ENCODE data around the gene BCAS3.
"Not testable (repeated sequence)": the region's sequence is repeated elsewhere in the genome, so short reads cannot be mapped to it uniquely, and the experiment has no call there.

Gene BCAS3

GRCh38 chr17:60891149-60891548 lies 213.5 kb downstream of the BCAS3 start:
- DNase-seq, result no peak

DNA sequence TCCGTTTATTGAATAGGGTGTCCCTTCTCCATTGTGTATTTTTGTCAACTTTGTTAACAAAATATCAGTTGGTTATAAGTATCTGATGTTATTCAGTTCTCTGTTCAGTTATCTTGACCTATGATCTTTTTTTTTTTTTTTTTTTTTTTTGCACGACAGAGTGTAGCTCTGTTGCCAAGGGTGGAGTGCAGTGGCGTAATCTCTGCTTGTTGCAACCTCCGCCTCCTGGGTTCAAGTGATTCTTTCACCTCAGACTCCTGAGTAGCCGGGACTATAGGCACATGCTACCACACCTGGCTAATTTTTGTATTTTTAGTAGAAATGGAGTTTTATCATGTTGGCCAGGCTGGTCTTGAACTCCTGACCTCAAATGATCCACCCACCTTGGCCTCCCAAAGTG lies 215.8 kb downstream of the BCAS3 start:
- DNase-seq, result no peak

GRCh38 chr17:60896996-60897395 lies 219.3 kb downstream of the BCAS3 start:
- DNase-seq, result no peak

DNA sequence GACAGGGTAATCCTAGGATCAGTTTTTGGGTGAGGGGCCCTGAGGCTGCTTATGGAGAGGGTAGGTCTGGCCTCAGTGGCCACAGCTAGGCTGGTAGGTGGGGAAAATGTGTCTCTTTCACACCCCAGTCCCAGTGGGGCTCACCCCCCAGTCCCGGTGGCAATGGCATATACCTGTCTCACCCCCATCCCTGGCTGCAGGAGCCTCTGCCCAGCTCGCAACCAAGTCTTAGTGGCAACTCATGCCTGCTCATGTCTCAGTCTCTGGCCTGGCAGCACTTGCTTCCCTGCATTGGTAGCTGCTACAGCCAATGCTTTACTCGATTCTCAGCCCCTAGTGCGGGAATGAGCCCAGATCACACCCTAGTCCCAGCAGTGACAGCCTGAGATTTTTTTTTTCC lies 221.5 kb downstream of the BCAS3 start:
- DNase-seq, result no peak

GRCh38 chr17:60900688-60901087 lies 223.0 kb downstream of the BCAS3 start:
- no peak for DNase-seq

DNA sequence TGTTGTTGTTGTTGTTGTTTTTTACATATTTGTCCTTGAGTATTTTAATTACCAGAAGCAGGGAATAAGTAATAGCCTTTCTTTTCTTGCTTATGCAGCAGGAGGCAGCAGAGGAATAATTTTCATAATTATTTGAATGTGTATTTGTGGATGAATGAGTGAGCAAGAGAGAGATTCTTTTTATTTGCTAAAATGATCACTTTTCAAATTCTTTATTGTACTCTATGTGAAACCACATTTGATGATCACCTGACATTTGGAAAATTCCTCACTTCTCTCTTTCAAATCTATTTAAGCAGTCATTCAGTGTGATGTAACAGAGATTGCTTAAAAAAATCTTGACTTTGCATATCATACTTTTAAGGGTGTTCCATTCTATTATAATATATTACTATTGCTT lies 223.6 kb downstream of the BCAS3 start:
- no peak for DNase-seq

DNA sequence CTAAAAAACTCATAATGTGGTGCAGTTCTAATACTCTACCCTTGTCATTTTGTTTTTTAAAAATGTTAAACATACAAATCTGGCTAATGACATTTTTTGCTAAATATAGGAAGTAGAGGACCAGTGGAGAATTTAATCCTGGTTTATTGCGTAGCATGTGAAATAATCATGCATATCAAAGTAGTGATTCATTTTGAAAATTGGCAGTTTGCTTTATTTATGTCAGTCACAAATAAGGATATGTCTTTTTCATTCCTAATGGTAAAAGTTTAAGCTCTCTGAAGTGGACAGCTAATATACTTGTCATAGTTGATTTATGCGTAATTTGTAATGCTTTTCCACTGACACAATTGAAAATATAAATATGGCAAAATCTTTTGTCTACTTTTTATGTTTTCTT lies 224.2 kb downstream of the BCAS3 start:
- DNase-seq, result no peak

- no peak for DNase-seq
Measured at GRCh38 chr17:60902399-60902798, 224.7 kb downstream of the BCAS3 start.

DNA sequence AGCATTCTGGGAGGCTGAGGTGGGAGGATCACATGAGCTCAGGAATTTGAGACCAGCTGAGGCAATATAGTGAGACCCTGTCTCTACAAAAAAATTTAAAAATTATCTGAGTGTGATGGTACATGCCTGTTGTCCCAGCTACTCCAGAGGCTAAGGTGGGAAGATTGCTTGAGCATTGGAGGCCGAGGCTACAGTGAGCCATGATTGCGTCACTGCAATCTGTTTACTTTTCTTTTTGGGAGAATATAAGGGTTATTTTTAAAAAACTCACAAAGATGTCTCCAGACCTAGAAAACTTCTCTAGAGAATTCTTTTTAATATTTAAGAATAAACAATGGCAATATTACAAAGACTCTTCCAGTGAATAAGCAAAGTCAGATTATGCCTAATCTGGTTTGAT lies 226.9 kb downstream of the BCAS3 start:
- no peak for DNase-seq

DNA sequence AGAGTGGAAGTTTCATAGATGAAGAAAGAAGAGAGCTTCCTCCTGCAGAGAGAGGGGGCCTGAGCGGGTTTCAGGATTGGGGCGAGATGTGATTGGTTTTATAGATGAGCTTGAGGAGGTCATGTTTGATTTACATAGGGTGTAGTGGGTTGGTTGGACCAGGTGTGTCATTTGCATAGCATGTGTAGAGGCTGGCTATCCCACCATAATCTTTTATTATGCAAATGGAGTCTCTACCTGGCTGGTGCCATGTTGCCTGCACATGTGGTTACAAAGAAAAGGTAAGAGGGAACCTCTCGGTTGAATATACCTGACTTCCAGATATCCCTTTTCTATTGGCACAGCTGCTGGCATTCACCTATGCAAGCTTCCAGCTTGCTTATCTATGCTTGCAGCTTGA lies 228.1 kb downstream of the BCAS3 start:
- DNase-seq, result no peak

DNA sequence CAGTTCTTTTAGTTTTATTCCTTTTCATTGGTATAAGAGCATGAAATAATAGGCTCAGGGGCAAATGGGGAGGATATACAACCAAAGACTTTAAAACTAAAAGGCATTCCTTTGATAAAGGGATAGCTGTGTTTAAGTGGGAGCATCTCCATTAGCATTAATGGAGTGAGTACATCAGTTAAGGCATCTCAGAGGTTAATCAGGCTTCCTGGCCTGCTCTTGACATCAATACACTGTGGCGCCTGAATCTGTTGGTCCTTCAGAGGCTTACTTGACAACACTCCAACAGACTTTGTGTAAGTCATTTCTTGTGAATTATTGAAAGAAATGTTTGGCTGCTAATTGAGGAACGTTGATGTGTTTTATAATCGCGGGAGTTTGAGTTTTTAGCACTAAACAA lies 230.7 kb downstream of the BCAS3 start:
- no peak for DNase-seq

- no peak for DNase-seq
Measured at GRCh38 chr17:60909405-60909804, 231.8 kb downstream of the BCAS3 start.

DNA sequence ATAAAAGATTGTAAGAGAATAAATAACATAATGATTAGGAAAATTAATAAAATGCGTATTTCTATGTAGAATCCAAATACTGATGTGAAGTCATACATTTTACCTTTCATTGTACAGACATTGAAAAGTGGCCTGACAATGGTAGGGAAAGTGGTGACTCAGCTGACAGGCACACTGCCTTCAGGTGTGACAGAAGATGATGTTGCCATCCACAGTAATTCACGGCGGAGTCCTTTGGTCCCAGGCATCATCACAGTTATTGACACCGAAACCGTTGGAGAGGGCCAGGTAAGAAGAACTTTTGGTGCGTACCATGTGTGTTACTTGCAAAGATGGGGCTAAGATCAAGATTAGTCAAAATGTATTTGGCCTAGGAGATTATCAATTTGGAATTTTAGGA lies 232.8 kb downstream of the BCAS3 start:
- no peak for DNase-seq

GRCh38 chr17:60914078-60914477 lies 236.4 kb downstream of the BCAS3 start:
- DNase-seq, result no peak

GRCh38 chr17:60916043-60916442 lies 238.4 kb downstream of the BCAS3 start:
- DNase-seq, result no peak

DNA sequence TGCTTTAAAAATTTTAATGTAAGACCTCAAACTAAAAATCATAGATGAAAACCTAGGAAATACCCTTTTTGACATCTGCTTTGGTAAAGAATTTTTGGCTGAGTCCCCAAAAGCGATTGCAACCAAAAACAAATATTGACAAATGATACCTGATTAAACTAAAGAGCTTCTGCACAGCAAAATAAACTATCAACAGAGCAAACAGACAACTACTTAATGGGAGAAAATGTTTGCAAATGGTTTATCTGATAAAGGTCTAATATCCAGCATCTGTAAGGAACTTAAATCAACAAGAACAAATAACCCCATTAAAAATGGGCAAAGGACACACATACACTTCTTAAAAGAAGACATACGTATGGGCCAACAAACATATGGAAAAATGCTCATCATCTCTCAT lies 242.5 kb downstream of the BCAS3 start:
- no peak for DNase-seq

DNA sequence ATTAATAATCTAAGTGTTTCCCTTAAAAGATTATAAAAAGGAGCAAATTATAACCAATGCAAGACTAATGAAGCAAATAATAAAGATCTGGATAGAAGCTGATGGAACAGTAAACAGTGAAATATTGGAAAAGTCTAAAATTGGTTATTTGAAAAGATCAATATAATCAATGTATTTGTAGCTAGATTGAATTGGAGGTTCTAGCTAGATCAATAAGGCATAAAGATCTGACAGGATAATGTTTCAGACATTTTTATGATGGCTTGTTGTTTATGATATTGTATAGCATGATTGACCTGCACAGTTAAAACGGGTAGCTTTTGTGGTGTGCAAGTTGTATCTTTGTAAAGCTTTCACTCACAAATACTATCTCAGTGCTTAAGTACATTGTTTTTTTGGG lies 245.3 kb downstream of the BCAS3 start:
- DNase-seq, result no peak

DNA sequence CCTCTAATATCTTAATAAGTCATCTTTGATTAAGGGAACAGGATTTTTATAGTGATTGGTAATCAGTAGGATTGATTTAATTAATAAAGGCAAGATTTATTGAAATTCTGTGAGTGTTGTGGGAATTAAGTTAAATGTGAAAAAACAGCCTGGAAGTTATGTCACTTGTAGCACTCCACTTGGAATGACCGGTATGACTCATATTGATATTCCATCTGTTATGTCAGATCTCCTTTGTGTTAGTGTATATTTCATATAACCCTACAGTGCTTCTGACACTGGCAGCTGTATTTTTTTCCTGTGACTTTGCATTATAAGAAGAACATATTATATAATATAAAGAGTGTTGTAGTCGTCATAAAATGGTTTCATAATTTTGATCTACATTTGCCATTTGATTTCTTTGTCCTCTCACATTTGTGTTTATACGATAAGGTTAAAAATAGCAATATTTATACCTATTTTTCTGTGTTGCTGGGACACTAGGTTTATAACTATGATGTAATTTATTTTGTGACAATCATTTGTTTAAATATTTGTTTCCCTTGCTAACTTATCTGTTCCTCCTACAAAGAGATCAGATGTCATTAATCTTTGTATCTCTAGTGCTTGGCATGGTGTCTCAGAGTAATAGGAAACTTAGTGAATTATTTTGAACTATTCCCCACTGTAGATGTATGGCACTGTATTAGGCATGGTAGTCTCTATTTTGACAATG lies 249.0 kb downstream of the BCAS3 start:
- DNase-seq, result no peak

DNA sequence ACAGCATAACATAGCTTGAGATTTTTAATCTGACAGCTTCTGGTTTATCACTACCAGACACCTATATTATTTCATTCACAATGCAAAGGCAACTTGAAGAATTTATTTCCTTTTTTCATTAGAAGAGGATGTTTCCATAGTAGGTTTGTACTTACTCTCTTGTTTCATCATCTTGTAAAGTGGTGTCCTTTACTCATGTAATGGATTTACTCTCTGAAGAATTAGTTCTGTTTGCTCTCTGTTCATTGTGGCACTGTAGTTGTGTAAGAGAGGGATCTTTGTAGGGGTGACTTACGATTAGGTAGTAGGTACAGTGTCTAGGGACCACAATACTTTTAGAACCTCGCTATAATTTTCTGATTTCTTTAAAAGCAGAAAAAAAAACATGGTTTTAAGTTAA lies 256.1 kb downstream of the BCAS3 start:
- DNase-seq, result no peak

- DNase-seq, result no peak
Measured at GRCh38 chr17:60934723-60935122, 257.1 kb downstream of the BCAS3 start.

- DNase-seq, result not testable (repeated sequence)
Measured at GRCh38 chr17:60935991-60936390, 258.3 kb downstream of the BCAS3 start.

DNA sequence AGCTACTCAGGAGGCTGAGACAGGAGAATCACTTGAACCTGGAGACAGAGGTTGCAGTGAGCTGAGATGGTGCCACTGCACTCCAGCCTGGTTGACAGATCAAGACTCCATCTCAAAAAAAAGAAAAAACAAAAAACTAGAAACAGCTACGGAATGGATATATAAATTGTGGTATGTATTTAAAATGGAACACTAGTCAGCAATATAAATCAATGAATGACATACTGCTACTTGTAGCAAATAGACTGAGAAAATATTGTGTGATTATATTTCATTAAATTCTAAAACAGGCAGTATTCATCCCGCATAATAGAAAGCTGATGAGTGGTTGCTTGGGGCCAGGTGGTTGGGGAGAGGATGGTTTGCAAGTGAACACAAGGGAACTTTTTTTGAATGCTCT lies 261.7 kb downstream of the BCAS3 start:
- DNase-seq, result no peak

GRCh38 chr17:60941028-60941427 lies 263.4 kb downstream of the BCAS3 start:
- DNase-seq, result no peak

DNA sequence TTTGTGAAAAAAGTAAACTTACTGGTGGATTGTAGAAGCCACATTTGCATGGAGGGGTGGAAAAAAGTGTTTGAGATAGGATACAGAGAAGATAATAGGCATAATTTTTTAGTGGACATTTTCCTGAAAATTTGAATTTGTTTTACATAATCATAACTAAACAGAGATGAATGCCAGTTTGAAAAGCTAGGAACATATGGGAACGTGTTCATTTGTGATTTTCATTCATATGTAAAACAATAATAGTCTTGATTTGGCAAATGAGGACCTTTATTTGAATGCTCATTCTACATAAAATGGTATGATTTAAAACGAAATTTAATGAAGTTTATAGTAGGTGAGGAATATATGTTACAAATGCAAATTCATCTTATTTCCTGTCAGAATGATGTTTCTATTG lies 263.9 kb downstream of the BCAS3 start:
- no peak for DNase-seq

DNA sequence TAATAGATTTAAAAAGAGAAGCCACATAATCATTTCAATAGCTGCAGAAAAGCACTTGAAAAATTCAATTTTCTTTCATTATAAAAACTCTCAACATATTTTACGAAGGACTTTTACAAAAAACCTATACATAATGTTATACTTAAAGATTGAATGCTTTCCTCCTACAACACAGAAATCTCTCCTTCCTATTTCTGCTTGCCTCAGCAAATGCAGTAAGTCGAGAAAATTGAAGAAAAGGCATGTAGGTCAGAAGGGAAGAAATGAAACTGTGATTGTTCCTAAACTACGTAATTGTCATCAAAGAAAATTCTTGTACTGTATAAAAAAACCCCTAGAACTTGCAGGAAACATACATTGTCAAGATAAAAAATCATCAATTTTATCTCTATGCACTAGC lies 267.1 kb downstream of the BCAS3 start:
- DNase-seq, result no peak

DNA sequence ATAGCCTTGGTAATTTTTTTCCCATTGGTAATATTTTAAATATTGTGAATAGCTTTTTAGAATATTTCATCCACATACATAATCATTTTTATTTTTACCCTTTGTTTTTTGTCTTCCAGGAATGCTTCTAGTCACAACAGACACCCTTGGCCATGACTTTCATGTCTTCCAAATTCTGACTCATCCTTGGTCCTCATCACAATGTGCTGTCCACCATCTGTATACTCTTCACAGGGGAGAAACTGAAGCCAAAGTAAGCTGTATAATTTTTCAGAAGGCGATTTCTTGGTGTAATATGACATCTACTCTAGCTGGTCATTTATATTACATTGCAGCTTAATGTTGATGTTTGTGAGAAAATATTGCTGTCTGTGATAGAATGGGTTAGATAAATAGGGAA lies 269.4 kb downstream of the BCAS3 start:
- DNase-seq, result no peak

Data from activated CD4-positive, alpha-beta T cell treated with anti-CD3 and anti-CD28 coated beads, Interleukin-2, amount 50 U/mL, for 16 hours (primary cell).